HG02884 (cell line): Measurements from ENCODE around the gene CADPS2.
A peak's percentile ranks its signal among the peaks of the same experiment; 100 is the strongest.

Experiments used
- ATAC-seq: cut with Tn5 transposase; IDR thresholded peaks from one replicate; pipeline ENCODE4 v1.9.1; 2021; ENCODE audit warnings: mild to moderate bottlenecking, moderate library complexity; ENCODE audit not compliant: unreplicated experiment

The CADPS2 gene

GRCh38 chr7:122886357-122887081 is at the start of gene CADPS2:
Gene CADPS2, minus strand, starts transcription at chr7:122886460. Its CDS starts 123 bp downstream, at chr7:122886337.
- ATAC-seq: peak; percentile 64

- no peak for ATAC-seq
Observed at GRCh38 chr7:122935620-122936019, 49.4 kb upstream of the CADPS2 start.

- no peak for ATAC-seq
Observed at GRCh38 chr7:122919643-122920181, 33.5 kb upstream of the CADPS2 start.

- ATAC-seq: no peak
Observed at GRCh38 chr7:122914812-122915211, 28.6 kb upstream of the CADPS2 start.

- ATAC-seq: no peak
Observed at GRCh38 chr7:122913608-122914007, 27.3 kb upstream of the CADPS2 start.

GRCh38 chr7:122902751-122903495 is 16.7 kb upstream of the CADPS2 start:
- no peak for ATAC-seq

GRCh38 chr7:122901250-122901649 is 15.0 kb upstream of the CADPS2 start:
- ATAC-seq: no peak

- ATAC-seq: no peak
Observed at GRCh38 chr7:122896509-122896908, 10.2 kb upstream of the CADPS2 start.

GRCh38 chr7:122893486-122893885 is 7.2 kb upstream of the CADPS2 start:
- ATAC-seq: no peak

- no peak for ATAC-seq
Observed at GRCh38 chr7:122889116-122889515, 2.9 kb upstream of the CADPS2 start.

GRCh38 chr7:122887848-122888247 is 1.6 kb upstream of the CADPS2 start:
- no peak for ATAC-seq

- ATAC-seq: no peak
Observed at GRCh38 chr7:122887198-122887597, 938 bp upstream of the CADPS2 start.

GRCh38 chr7:122885583-122886356 is 490 bp downstream of the CADPS2 start:
- ATAC-seq: peak; percentile 34

- ATAC-seq: no peak
Observed at GRCh38 chr7:122884186-122884585, 2.1 kb downstream of the CADPS2 start.

GRCh38 chr7:122883049-122883680 is 3.1 kb downstream of the CADPS2 start:
- ATAC-seq: no peak

- no peak for ATAC-seq
Observed at GRCh38 chr7:122881324-122881723, 4.9 kb downstream of the CADPS2 start.

- ATAC-seq: no peak
Observed at GRCh38 chr7:122869260-122869659, 17.0 kb downstream of the CADPS2 start.

GRCh38 chr7:122867471-122867980 is 18.7 kb downstream of the CADPS2 start:
- no peak for ATAC-seq

GRCh38 chr7:122864838-122865237 is 21.4 kb downstream of the CADPS2 start:
- ATAC-seq: no peak

- ATAC-seq: no peak
Observed at GRCh38 chr7:122864016-122864415, 22.2 kb downstream of the CADPS2 start.

GRCh38 chr7:122858320-122858719 is 27.9 kb downstream of the CADPS2 start:
- no peak for ATAC-seq
